Transverse colon (tissue), 4 donors: Measurements from ENCODE around the gene HMCN1.

Experiments
- EP300 ChIP-seq: sonication (generic); formaldehyde crosslinking; IDR thresholded peaks from one replicate; pipeline ENCODE4 v1.6.1; 2017; ENCODE audit warnings: antibody characterized with exemption, low read depth
- POLR2AphosphoS5 ChIP-seq, 3 donors: sonication (generic); formaldehyde crosslinking; IDR thresholded peaks; one replicate each; pipeline ENCODE4 v1.6.1; 2016; ENCODE audit warnings: antibody characterized with exemption in 3 of 3
- TF ChIP-seq, protein P1 (sequence below), 5 experiments: fragments of 200-600 bp in 3 of 5; fragments of 450-650 bp in 2 of 5; sonication (generic) in 3 of 5; IDR thresholded peaks; 1 replicate in 2 of 5; 2 replicates in 3 of 5; pipeline ENCODE4 v1.5.1; 2016 to 2017; ENCODE audit warnings: antibody characterized with exemption in 5 of 5, inconsistent platforms in 3 of 5, mild to moderate bottlenecking in 2 of 5, moderate library complexity in 1 of 5

DNA sequence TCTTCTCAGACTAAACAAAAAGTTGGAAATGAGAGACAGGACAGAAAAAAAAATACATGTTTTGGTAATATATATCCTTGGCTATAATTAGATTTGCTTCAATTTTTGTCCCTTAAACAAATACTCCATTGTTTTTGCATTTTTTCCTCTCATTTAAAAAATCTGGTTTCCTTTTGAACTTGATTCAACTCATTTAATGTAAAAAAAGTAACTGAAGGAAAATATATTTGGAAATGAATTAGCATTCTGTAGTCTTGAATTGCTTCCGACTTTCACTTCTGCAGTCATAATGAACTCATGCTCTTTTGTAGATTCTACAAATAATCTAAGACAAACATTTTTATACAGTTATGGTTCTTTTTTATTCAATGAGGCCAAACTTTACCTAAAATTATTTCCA is 309.1 kb downstream of the HMCN1 start:
- TF ChIP-seq, protein P1, sequence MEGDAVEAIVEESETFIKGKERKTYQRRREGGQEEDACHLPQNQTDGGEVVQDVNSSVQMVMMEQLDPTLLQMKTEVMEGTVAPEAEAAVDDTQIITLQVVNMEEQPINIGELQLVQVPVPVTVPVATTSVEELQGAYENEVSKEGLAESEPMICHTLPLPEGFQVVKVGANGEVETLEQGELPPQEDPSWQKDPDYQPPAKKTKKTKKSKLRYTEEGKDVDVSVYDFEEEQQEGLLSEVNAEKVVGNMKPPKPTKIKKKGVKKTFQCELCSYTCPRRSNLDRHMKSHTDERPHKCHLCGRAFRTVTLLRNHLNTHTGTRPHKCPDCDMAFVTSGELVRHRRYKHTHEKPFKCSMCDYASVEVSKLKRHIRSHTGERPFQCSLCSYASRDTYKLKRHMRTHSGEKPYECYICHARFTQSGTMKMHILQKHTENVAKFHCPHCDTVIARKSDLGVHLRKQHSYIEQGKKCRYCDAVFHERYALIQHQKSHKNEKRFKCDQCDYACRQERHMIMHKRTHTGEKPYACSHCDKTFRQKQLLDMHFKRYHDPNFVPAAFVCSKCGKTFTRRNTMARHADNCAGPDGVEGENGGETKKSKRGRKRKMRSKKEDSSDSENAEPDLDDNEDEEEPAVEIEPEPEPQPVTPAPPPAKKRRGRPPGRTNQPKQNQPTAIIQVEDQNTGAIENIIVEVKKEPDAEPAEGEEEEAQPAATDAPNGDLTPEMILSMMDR (IDR thresholded peaks at IDR 0.05) = no peak
- no peak for TF ChIP-seq EP300
- no peak for TF ChIP-seq POLR2AphosphoS5 (IDR thresholded peaks at IDR 0.05)
